SK-N-SH treated with all-trans-retinoic acid at 6 μM for 48 hours (cell line): ENCODE data around the gene DLGAP5.

Source experiments
- ATAC-seq: fragments of 200-7000 bp; cut with Tn5 transposase; 3 replicates; pipeline ENCODE4 v1.9.1; 2020; ENCODE audit warnings: mild to moderate bottlenecking, moderate library complexity
- ARNTL ChIP-seq: fragments of 450-650 bp; formaldehyde crosslinking; IDR thresholded peaks from 2 replicates; pipeline ENCODE4 v1.5.0; 2020; ENCODE audit warnings: low read depth, mild to moderate bottlenecking, moderate library complexity, borderline replicate concordance
- BACH2 ChIP-seq: fragments of 250-450 bp; sonication (Bioruptor Pico); IDR thresholded peaks from 2 replicates; pipeline ENCODE4 v1.9.0; 2021; ENCODE audit warnings: mild to moderate bottlenecking, borderline replicate concordance
- CREB5 ChIP-seq: fragments of 250-450 bp; sonication (Bioruptor Pico); IDR thresholded peaks from 2 replicates; pipeline ENCODE4 v1.5.1; 2020; ENCODE audit warnings: low read depth, mild to moderate bottlenecking, moderate library complexity
- CSDC2 ChIP-seq: fragments of 250-450 bp; sonication (Bioruptor Pico); IDR thresholded peaks from 2 replicates; pipeline ENCODE4 v1.5.0; 2020; ENCODE audit warnings: mild to moderate bottlenecking, moderate library complexity
- CSRNP3 ChIP-seq: fragments of 250-450 bp; sonication (Bioruptor Pico); IDR thresholded peaks from 2 replicates; pipeline ENCODE4 v1.5.1; 2021; ENCODE audit warnings: mild to moderate bottlenecking, moderate library complexity
- ESRRG ChIP-seq: fragments of 250-450 bp; sonication (Bioruptor Pico); IDR thresholded peaks from 2 replicates; pipeline ENCODE4 v1.6.1; 2021; ENCODE audit warnings: mild to moderate bottlenecking
- ISL1 ChIP-seq: fragments of 250-450 bp; sonication (Bioruptor Pico); IDR thresholded peaks from 2 replicates; pipeline ENCODE4 v2.1.2; 2022; ENCODE audit warnings: mild to moderate bottlenecking, moderate library complexity
- OSR1 ChIP-seq: fragments of 250-450 bp; sonication (Bioruptor Pico); IDR thresholded peaks from 2 replicates; pipeline ENCODE4 v1.8.0; 2022; ENCODE audit warnings: moderate library complexity, mild to moderate bottlenecking, inconsistent platforms
- PATZ1 ChIP-seq: fragments of 250-450 bp; sonication (Bioruptor Pico); IDR thresholded peaks from 2 replicates; pipeline ENCODE4 v1.8.0; 2020; ENCODE audit warnings: mild to moderate bottlenecking, moderate library complexity, borderline replicate concordance
- POU6F1 ChIP-seq: fragments of 250-450 bp; sonication (Bioruptor Pico); IDR thresholded peaks from 2 replicates; pipeline ENCODE4 v1.8.0; 2021; ENCODE audit warnings: low read depth, mild to moderate bottlenecking, moderate library complexity, borderline replicate concordance
- PPARA ChIP-seq: fragments of 250-450 bp; sonication (Bioruptor Pico); IDR thresholded peaks from 2 replicates; pipeline ENCODE4 v1.5.0; 2020; ENCODE audit warnings: mild to moderate bottlenecking, borderline replicate concordance
- TCF4 ChIP-seq: fragments of 250-450 bp; sonication (Bioruptor Pico); IDR thresholded peaks from 2 replicates; pipeline ENCODE4 v1.8.0; 2021; ENCODE audit warnings: mild to moderate bottlenecking, moderate library complexity, borderline replicate concordance
- ZC3H10 ChIP-seq: fragments of 250-450 bp; sonication (Bioruptor Pico); IDR thresholded peaks from 2 replicates; pipeline ENCODE4 v1.5.1; 2021; ENCODE audit warnings: mild to moderate bottlenecking, moderate library complexity
- ZFP3 ChIP-seq: fragments of 250-450 bp; sonication (Bioruptor Pico); IDR thresholded peaks from 2 replicates; pipeline ENCODE4 v1.5.0; 2020; ENCODE audit warnings: mild to moderate bottlenecking, moderate library complexity
- ZFP30 ChIP-seq: fragments of 450-650 bp; formaldehyde crosslinking; IDR thresholded peaks from 2 replicates; pipeline ENCODE4 v1.5.0; 2022; ENCODE audit warnings: mild to moderate bottlenecking, moderate library complexity
- ZNF565 ChIP-seq: fragments of 450-650 bp; formaldehyde crosslinking; conservative IDR thresholded peaks from 2 replicates; pipeline ENCODE4 v1.5.0; 2020; ENCODE audit warnings: low read depth, mild to moderate bottlenecking, moderate library complexity
- ZNF70 ChIP-seq: fragments of 450-650 bp; formaldehyde crosslinking; IDR thresholded peaks from 2 replicates; pipeline ENCODE4 v1.5.0; 2020; ENCODE audit warnings: mild to moderate bottlenecking, moderate library complexity
- ZNF8 ChIP-seq: fragments of 450-650 bp; formaldehyde crosslinking; IDR thresholded peaks from 2 replicates; pipeline ENCODE4 v1.5.0; 2020; ENCODE audit warnings: mild to moderate bottlenecking, moderate library complexity

The DLGAP5 gene

GRCh38 chr14:55133416-55133815 is 58.0 kb downstream of the DLGAP5 start:
- ATAC-seq: peak; percentile 20; the same call in 2 of the 3 replicates
- TF ChIP-seq ZNF8: no peak
- TF ChIP-seq ZNF565: no peak
- TF ChIP-seq POU6F1: no peak
- no peak for TF ChIP-seq CSRNP3 (CRISPR knock-in tag)
- no peak for TF ChIP-seq ARNTL
- no peak for TF ChIP-seq OSR1
- no peak for TF ChIP-seq PPARA (CRISPR knock-in tag)
- TF ChIP-seq ESRRG (CRISPR knock-in tag): no peak
- no peak for TF ChIP-seq BACH2 (CRISPR knock-in tag)
- no peak for TF ChIP-seq ZC3H10 (CRISPR knock-in tag)
- TF ChIP-seq PATZ1 (CRISPR knock-in tag): no peak
- no peak for TF ChIP-seq ISL1 (CRISPR knock-in tag)
- no peak for TF ChIP-seq TCF4 (CRISPR knock-in tag)
- TF ChIP-seq ZFP30: no peak

GRCh38 chr14:55131370-55132137 is 59.8 kb downstream of the DLGAP5 start:
- ATAC-seq: no peak
- no peak for TF ChIP-seq PPARA (CRISPR knock-in tag)
- TF ChIP-seq TCF4 (CRISPR knock-in tag): no peak
- TF ChIP-seq POU6F1: no peak
- no peak for TF ChIP-seq PATZ1 (CRISPR knock-in tag)
- no peak for TF ChIP-seq ZNF70 (CRISPR knock-in tag)
- no peak for TF ChIP-seq ISL1 (CRISPR knock-in tag)
- TF ChIP-seq OSR1: no peak
- TF ChIP-seq CREB5: no peak
- TF ChIP-seq CSDC2 (CRISPR knock-in tag): no peak

- no peak for ATAC-seq
- TF ChIP-seq BACH2 (CRISPR knock-in tag) (no peak), OSR1 (no peak), ZFP3 (no peak), ZFP30 (no peak), PATZ1 (CRISPR knock-in tag) (no peak), CSRNP3 (CRISPR knock-in tag) (no peak), ZNF8 (no peak), ARNTL (no peak)
- TF ChIP-seq, all 23 proteins: peak for 0
Measured at GRCh38 chr14:55130196-55130550, 61.2 kb downstream of the DLGAP5 start.
